GM10847 (cell line): Measurements from ENCODE around the gene PHC3.

Source experiments
- POLR2A ChIP-seq: IDR thresholded peaks from 2 replicates; pipeline ENCODE4 v1.6.1; 2011; ENCODE audit not compliant: insufficient read length; ENCODE audit errors: extremely low read depth

Gene PHC3

DNA sequence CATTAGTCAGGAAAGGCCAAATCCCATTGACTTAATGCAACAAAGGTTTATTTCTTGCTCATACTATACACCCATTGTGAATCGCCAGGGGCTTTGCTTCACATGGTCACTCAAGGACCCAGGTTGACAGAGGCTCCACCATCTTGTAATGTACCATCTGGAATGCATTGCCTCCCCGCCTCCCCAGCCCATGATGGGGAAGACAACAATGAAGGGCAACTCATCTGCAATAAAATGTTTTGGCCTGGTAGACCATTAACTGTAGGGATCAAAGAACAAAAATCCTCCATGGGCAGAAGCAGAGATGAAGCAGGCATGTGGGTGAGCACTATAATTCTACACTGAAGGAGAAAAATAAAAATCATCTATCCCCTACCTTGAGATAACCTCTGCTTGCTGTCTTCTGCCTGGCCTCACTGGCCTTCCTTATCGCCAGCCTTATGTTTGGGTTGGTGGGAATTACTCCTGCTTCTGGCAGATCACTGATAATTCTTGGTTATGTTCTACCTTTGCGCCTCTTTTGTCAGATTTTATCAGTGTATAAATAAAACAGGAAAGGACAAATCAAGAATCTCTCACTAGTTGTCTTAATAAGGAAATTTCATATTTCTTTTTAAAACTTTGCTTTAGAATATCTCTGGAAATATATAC, 106.0 kb downstream of the PHC3 start:
- no peak for TF ChIP-seq POLR2A

- TF ChIP-seq POLR2A, result no peak
Observed at GRCh38 chr3:170064108-170064507, 117.4 kb downstream of the PHC3 start.

GRCh38 chr3:170063691-170064090, 117.8 kb downstream of the PHC3 start:
- no peak for TF ChIP-seq POLR2A

GRCh38 chr3:170062769-170063168, 118.8 kb downstream of the PHC3 start:
- no peak for TF ChIP-seq POLR2A

GRCh38 chr3:170062068-170062467, 119.5 kb downstream of the PHC3 start:
- TF ChIP-seq POLR2A, result no peak

DNA sequence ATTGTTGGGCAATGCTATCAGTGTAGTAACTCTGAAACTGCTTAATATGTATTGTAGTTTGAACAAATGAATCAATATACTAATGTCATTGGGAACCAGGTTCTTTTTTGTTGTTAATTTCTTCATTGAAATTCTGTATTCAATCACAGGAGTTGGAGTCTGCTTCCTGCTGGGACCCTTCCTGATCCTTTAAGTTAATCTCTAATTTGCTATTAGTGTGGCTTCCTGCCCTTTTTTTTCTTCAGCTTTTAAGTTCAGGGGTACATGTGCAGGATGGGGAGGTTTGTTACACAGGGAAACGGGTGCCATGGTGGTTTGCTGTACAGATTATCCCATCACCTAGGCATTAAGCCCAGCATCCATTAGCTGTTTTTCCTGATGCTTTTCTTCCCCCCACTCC, 122.1 kb downstream of the PHC3 start:
- TF ChIP-seq POLR2A, result no peak

GRCh38 chr3:170058127-170058526, 123.4 kb downstream of the PHC3 start:
- TF ChIP-seq POLR2A, result no peak

DNA sequence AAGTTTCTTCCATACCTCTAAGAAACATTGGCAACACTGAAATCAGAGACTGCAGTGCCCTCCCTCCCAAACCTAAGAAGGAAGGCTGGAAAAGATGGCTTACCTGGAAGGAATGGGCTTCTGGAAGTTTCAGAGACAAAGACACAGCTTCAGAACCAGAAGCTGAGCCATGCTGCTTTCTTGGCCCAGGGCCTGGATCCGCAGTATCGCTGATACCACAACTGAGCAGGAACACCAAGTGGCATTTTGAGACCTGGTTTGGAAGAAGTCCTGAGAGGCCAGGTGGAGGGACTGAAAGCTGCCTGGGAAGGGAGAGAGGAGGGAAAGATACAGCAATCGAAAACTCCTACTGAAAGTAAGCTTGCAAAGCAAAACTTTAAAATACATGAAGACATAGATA, 124.0 kb downstream of the PHC3 start:
- no peak for TF ChIP-seq POLR2A

- TF ChIP-seq POLR2A, result no peak
Observed at GRCh38 chr3:170056710-170057454, 124.7 kb downstream of the PHC3 start.

DNA sequence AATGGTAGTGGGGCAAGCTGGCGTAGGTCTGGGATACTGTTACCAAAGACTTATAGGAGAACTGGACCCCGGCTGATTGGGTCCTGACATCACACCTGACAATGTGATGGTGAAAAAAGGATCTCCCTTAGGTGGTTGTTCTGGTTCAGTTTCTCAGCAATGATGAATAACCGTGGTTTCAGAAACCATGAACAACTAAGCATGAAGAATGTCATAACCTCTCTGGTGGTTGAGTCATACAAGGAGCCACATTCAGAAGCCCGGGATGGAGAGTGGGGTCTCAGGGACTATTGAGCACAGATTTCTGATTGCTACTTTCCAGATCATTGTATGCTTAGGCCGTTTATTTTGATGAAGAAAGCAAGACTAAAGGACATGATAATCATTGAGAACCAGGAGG, 126.3 kb downstream of the PHC3 start:
- TF ChIP-seq POLR2A, result no peak

- TF ChIP-seq POLR2A, result no peak
Observed at GRCh38 chr3:170054204-170054603, 127.3 kb downstream of the PHC3 start.

DNA sequence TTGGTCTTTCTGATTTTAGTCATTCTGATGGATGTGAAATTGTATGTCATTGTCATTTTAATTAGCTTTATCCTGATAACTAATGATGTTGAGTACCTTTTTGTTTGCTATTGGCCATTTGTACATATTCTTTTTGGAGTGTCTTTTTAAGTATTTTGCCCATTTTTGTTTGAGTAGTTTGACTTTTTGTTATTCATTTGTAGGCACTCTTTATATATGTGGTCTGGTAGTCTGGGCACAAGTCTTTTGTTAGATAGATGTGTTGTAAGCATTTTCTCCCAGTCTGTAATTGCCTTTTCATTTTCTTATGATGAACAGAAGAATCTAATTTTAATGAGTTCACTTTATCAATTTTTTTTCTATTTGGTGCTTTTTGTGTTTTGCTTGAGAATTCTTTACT, 129.1 kb downstream of the PHC3 start:
- no peak for TF ChIP-seq POLR2A

DNA sequence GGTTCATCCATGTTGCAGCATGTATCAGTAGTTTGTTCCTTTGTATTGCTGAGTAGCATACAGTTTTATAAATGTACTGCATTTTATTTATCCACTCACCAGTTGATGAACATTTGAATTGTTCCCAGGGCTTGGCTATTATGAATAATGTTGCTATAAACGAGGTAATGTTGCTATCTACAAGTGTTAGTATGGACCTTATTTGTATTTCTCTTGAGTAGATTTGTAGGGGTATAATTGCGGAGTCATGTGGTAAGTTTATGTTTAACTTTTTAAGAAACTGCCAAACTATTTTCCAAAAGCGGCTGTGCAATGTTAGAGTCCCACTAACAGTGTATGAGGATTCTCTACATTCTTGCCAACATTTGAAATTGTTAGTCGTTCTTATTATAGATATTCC, 130.8 kb downstream of the PHC3 start:
- TF ChIP-seq POLR2A, result no peak

GRCh38 chr3:170049146-170050000, 132.2 kb downstream of the PHC3 start:
- no peak for TF ChIP-seq POLR2A

DNA sequence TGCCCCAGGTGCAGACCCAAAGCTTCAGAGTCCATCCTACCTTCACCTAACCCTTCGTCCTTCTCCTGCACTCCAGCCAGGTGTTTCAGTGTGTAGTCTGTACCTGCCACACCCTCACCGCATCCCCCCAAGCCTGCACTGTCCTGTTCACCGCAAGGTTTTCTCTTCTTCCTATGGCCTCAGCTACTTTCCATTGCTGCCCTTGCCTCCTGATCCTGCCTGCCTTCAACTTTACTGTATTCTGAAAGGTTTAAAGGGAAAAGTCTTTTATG, 134.5 kb downstream of the PHC3 start:
- TF ChIP-seq POLR2A, result no peak

- TF ChIP-seq POLR2A, result no peak
Observed at GRCh38 chr3:170046269-170047132, 135.0 kb downstream of the PHC3 start.

DNA sequence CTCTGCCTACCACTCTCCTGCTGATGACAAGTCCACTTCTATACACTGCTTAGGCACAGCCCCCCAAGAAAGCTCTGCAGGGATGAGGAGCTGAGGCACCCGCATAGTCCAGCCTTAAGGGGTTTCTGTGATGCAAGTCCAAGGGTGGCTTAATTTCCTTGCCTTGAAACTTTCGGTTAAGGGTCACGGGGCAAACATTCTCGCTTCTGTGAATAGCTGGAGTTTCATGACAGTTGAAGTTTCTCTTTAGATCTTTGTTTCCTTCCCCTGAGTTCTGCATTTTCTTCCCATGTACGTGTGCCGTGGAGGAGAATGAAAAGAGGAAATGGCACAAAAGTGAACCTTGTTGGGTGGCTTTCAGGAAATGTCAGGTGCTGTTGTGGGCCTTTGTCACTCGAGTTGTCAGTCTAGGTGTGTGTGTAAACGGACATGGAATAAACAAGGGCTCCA, 136.7 kb downstream of the PHC3 start:
- TF ChIP-seq POLR2A, result no peak
